ENCODE results near the gene NBEAL2.

The NBEAL2 gene

DNA sequence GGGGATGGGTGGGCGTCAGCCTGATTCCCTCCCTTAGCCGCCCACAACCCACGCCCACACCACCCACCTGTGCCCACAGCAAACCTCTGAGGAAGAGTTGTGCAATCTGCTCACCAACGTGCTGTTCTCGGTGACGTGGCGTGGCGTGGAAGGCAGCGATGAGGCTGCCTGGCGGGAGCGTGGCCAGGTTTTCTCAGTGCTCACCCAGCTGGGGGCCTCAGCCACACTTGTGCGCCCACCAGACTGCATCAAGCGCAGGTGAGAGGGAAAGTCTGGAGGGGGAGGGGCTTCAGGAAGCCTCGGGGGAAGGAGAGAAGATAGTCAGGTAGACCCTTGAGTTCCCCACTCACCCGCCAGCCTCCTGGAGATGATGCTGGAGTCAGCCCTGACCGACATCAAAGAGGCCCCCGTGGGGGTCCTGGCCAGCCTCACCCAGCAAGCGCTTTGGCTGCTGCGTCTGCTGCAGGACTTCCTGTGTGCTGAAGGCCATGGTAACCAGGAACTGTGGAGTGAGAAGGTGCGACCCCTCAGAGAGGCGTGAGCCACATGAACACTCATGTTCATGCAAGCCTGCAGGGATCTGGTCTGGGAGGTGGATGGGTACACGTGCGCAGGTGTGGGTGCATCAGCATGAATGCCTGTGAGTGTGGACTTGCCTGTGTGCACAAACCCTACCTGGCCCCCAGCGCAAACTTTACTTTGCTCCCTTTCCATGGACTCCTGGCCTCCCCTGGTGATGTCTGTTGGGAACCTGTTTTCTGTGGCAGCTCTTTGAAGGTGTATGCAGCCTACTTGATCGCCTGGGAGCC is 21.7 kb downstream of the NBEAL2 start:
- Mint-ChIP-seq H3K4me3 (no peak overlapping the region), H3K9me3 (no peaks in the 10 kb centered on the region), H3K27me3 (no peaks in the 10 kb centered on the region), H3K36me3 (peaks cover 54% of the 10 kb centered on the region), H3K27ac (no peak overlapping the region), H3K4me1 (peaks cover 9% of the 10 kb centered on the region)
- CTCF ChIA-PET = interaction anchor here (0.6 kb wide), 1 partner anchor 65 kb away, joined by 3 read pairs; no protein-coding TSS in a partner anchor
- DNase-seq = no peak

- peaks cover 8% of the 10 kb centered on the region for H3K4me1 Mint-ChIP-seq
- H3K9me3 Mint-ChIP-seq = no peaks in the 10 kb centered on the region
- peaks cover 60% of the 10 kb centered on the region for H3K36me3 Mint-ChIP-seq
- H3K27me3 Mint-ChIP-seq = no peaks in the 10 kb centered on the region
- no peak overlapping the region for H3K4me3 Mint-ChIP-seq
- H3K27ac Mint-ChIP-seq = no peak overlapping the region
- DNase-seq = no peak
- CTCF ChIA-PET = no interaction called here
Observed at GRCh38 chr3:47001731-47002170, 22.3 kb downstream of the NBEAL2 start.

- peaks cover 60% of the 10 kb centered on the region for H3K36me3 Mint-ChIP-seq
Observed at GRCh38 chr3:47002171-47003055, 22.9 kb downstream of the NBEAL2 start.

DNA sequence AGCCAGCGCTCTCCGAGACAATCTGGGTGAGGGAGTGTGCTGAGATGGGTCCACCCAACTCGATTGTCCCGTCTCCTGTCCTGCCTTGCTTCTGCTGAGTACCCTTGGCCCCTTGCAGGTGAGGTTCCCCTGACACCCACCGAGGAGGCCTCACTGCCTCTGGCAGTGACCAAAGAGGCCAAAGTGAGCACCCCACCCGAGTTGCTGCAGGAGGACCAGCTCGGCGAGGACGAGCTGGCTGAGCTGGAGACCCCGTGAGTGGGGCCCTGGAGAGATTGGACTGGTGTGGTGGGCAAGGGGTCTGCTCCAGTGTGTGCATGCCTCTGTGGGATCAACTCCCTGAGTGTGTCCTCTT is 23.6 kb downstream of the NBEAL2 start:
- Mint-ChIP-seq H3K27ac (no peak overlapping the region), H3K4me1 (no peaks in the 10 kb centered on the region), H3K9me3 (no peaks in the 10 kb centered on the region), H3K4me3 (no peak overlapping the region), H3K36me3 (peaks cover 57% of the 10 kb centered on the region), H3K27me3 (no peaks in the 10 kb centered on the region)
- DNase-seq = no peak
- CTCF ChIA-PET = no interaction called here

More at GRCh38 chr3:47002171-47003055, 22.9 kb downstream of the NBEAL2 start:
- Mint-ChIP-seq H3K4me3 (no peak overlapping the region), H3K9me3 (no peaks in the 10 kb centered on the region), H3K27me3 (no peaks in the 10 kb centered on the region), H3K27ac (no peak overlapping the region), H3K4me1 (peaks cover 1% of the 10 kb centered on the region)
- CTCF ChIA-PET = no interaction called here
- DNase-seq = no peak

DNA sequence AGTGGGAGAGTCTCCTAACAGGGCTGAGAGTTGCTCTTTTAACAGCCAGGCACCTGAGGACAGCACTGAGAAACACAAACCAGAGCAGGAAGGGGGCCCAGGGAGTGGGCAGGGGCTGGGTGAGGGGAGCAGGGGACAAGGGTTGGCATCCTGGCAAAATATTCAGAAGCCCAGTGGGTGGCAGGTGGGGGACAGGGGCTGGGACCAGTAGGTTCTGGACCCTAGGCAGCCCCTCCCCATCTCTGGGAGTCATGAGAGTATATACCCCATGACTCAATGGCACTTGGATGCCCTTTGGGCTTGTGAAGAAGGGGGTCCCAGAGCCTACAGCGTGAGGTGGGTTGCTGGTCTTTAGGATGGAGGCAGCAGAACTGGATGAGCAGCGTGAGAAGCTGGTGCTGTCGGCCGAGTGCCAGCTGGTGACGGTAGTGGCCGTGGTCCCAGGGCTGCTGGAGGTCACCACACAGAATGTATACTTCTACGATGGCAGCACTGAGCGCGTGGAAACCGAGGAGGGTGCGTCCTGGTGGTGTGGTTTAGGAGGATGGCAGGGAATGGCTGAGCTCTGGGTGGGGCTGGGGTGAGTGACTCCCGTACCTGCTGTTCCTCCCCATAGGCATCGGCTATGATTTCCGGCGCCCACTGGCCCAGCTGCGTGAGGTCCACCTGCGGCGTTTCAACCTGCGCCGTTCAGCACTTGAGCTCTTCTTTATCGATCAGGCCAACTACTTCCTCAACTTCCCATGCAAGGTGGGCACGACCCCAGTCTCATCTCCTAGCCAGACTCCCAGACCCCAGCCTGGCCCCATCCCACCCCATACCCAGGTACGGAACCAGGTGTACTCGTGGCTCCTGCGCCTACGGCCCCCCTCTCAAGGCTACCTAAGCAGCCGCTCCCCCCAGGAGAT is 24.2 kb downstream of the NBEAL2 start:
- DNase-seq = peak; percentile 19
- Mint-ChIP-seq H3K36me3 (peaks cover 56% of the 10 kb centered on the region), H3K27me3 (no peaks in the 10 kb centered on the region), H3K4me1 (peaks cover 5% of the 10 kb centered on the region), H3K9me3 (no peaks in the 10 kb centered on the region), H3K4me3 (no peak overlapping the region), H3K27ac (peak overlapping the region; percentile 55)
- CTCF ChIA-PET = no interaction called here

GRCh38 chr3:47004369-47005211 is 25.1 kb downstream of the NBEAL2 start:
- Mint-ChIP-seq H3K27me3 (no peaks in the 10 kb centered on the region), H3K4me3 (no peak overlapping the region), H3K27ac (no peak overlapping the region), H3K4me1 (peaks cover 6% of the 10 kb centered on the region), H3K36me3 (peaks cover 57% of the 10 kb centered on the region), H3K9me3 (no peaks in the 10 kb centered on the region)
- CTCF ChIA-PET = no interaction called here
- DNase-seq = peak; percentile 14

- H3K27me3 Mint-ChIP-seq = no peaks in the 10 kb centered on the region
- H3K27ac Mint-ChIP-seq = no peak overlapping the region
- peaks cover 10% of the 10 kb centered on the region for H3K4me1 Mint-ChIP-seq
- CTCF ChIA-PET = interaction anchor here (0.6 to 0.8 kb wide), 2 partner anchors 82 to 129 kb away, joined by 3 to 6 read pairs; no protein-coding TSS in a partner anchor
- no peak overlapping the region for H3K4me3 Mint-ChIP-seq
- no peak for DNase-seq
- no peaks in the 10 kb centered on the region for H3K9me3 Mint-ChIP-seq
- H3K36me3 Mint-ChIP-seq = peaks cover 57% of the 10 kb centered on the region
Observed at GRCh38 chr3:47005212-47006144, 26.0 kb downstream of the NBEAL2 start.

DNA sequence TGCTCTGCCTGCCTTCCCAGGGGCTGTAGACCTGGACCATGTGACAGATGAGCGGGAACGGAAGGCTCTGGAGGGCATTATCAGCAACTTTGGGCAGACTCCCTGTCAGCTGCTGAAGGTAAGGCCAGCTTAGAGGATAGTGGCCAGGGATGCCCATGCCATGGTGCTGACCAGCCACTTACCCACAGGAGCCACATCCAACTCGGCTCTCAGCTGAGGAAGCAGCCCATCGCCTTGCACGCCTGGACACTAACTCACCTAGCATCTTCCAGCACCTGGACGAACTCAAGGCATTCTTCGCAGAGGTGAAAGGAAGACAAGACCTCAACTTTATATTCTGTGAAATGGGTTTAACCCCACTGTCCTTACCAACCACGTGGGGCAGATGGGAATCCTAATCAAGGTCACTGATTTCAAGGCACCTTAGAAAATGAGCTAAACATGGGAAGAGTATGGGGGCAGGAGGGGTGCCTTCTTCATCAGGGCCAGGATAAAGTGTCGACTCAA is 26.7 kb downstream of the NBEAL2 start:
- no peak for DNase-seq
- CTCF ChIA-PET = interaction anchor here (0.7 to 1.3 kb wide), 3 partner anchors 8 to 83 kb away, joined by 3 to 6 read pairs (median 4); no protein-coding TSS in a partner anchor
- Mint-ChIP-seq H3K9me3 (no peaks in the 10 kb centered on the region), H3K27ac (no peak overlapping the region), H3K4me3 (no peak overlapping the region), H3K36me3 (peaks cover 56% of the 10 kb centered on the region), H3K4me1 (peaks cover 10% of the 10 kb centered on the region), H3K27me3 (no peaks in the 10 kb centered on the region)

- CTCF ChIA-PET = interaction anchor here (0.7 to 1.3 kb wide), 3 partner anchors 9 to 94 kb away, joined by 3 to 4 read pairs (median 3); no protein-coding TSS in a partner anchor
- peaks cover 13% of the 10 kb centered on the region for H3K4me1 Mint-ChIP-seq
- H3K9me3 Mint-ChIP-seq = no peaks in the 10 kb centered on the region
- no peak overlapping the region for H3K27ac Mint-ChIP-seq
- H3K4me3 Mint-ChIP-seq = no peak overlapping the region
- no peak for DNase-seq
- peaks cover 51% of the 10 kb centered on the region for H3K36me3 Mint-ChIP-seq
- H3K27me3 Mint-ChIP-seq = no peaks in the 10 kb centered on the region
Observed at GRCh38 chr3:47007001-47007400, 27.5 kb downstream of the NBEAL2 start.

DNA sequence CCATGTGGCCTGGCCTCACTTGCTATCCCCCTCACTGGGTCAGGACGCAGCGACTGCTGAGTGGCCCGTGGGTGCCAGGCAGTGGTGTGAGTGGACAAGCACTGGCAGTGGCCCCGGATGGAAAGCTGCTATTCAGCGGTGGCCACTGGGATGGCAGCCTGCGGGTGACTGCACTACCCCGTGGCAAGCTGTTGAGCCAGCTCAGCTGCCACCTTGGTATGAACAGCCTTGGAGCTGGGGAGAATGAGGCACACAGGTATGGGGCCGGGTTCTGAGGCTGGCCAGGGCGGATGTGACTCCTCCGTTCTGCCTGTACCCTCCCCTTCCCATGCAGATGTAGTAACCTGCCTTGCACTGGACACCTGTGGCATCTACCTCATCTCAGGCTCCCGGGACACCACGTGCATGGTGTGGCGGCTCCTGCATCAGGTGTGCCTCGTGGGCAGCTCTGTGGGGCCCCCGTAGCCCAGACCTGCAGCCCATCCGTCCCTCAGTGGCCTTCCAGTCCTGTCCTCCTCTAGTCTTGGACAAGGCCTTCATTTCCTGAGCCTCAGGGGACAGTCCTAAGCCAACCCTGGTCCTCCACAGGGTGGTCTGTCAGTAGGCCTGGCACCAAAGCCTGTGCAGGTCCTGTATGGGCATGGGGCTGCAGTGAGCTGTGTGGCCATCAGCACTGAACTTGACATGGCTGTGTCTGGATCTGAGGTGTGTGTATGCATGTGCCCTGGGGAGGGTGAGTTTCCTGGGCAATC is 28.2 kb downstream of the NBEAL2 start:
- Mint-ChIP-seq H3K4me3 (no peak overlapping the region), H3K27ac (no peak overlapping the region), H3K36me3 (peaks cover 49% of the 10 kb centered on the region), H3K9me3 (no peaks in the 10 kb centered on the region), H3K27me3 (no peaks in the 10 kb centered on the region), H3K4me1 (peaks cover 17% of the 10 kb centered on the region)
- CTCF ChIA-PET = interaction anchor here (1.0 to 1.3 kb wide), 2 partner anchors 10 to 94 kb away, joined by 3 read pairs; no protein-coding TSS in a partner anchor
- no peak for DNase-seq

DNA sequence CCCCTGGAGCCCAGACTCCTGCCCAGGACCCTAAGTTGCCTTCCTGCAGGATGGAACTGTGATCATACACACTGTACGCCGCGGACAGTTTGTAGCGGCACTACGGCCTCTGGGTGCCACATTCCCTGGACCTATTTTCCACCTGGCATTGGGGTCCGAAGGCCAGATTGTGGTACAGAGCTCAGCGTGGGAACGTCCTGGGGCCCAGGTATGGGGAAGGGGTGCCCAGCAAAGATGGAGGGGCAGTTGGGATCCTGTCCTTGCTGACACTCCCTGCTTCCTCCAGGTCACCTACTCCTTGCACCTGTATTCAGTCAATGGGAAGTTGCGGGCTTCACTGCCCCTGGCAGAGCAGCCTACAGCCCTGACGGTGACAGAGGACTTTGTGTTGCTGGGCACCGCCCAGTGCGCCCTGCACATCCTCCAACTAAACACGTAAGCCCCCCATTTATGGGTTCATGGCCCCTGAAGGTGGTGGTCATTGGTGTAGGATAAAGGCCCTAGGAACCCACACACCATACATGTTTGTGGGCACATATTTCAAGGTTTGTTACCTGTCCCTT is 28.8 kb downstream of the NBEAL2 start:
- CTCF ChIA-PET = no interaction called here
- Mint-ChIP-seq H3K27me3 (no peaks in the 10 kb centered on the region), H3K4me1 (peaks cover 18% of the 10 kb centered on the region), H3K9me3 (no peaks in the 10 kb centered on the region), H3K36me3 (peaks cover 44% of the 10 kb centered on the region), H3K4me3 (peak overlapping the region; percentile 18), H3K27ac (peak overlapping the region; percentile 42)
- DNase-seq = no peak

Measured in activated naive CD4-positive, alpha-beta T cell treated with anti-CD3 and anti-CD28 coated beads, Interleukin-2, amount 10 ng/mL, durations not matched to agents 7 days and 5 days (primary cell).